SU-DHL-6 (cell line): ENCODE measurements around the gene WNK4.

ENCODE experiments used
- H2AFZ ChIP-seq: fragments of 200-600 bp; sonication (generic); 2 replicates; pipeline ENCODE4 v1.6.1; 2014; ENCODE audit warnings: low read depth, mild to moderate bottlenecking, moderate library complexity, mixed read lengths, antibody characterized with exemption, low read length; ENCODE audit not compliant: severe bottlenecking
- H3F3A ChIP-seq: fragments of 200-600 bp; shearing (Covaris generic); 2 replicates; pipeline ENCODE4 v1.6.0; 2016; ENCODE audit warnings: antibody characterized with exemption, mild to moderate bottlenecking; ENCODE audit not compliant: insufficient read depth
- H3K27ac ChIP-seq: fragments of 200-600 bp; sonication (generic); 2 replicates; pipeline ENCODE4 v1.5.1; 2016; ENCODE audit warnings: low read depth, mild to moderate bottlenecking, low read length, moderate library complexity, mixed read lengths
- H3K27me3 ChIP-seq: fragments of 200-600 bp; sonication (generic), shearing (Covaris generic); 2 replicates; pipeline ENCODE4 v1.6.0; 2014; ENCODE audit warnings: mild to moderate bottlenecking, low read length
- H3K36me3 ChIP-seq: fragments of 200-600 bp; sonication (generic); 2 replicates; pipeline ENCODE4 v1.6.1; 2014; ENCODE audit warnings: mild to moderate bottlenecking, low read length, mixed read lengths
- H3K4me2 ChIP-seq: fragments of 300-600, 200-600 bp; shearing (Covaris generic), sonication (generic); 2 replicates; pipeline ENCODE4 v1.6.0; 2014; ENCODE audit warnings: low read length, low read depth, mild to moderate bottlenecking; ENCODE audit not compliant: poor library complexity, severe bottlenecking
- H3K4me3 ChIP-seq: fragments of 200-600 bp; sonication (generic); 2 replicates; pipeline ENCODE4 v1.5.1; 2014; ENCODE audit warnings: antibody characterized with exemption, low read length, mild to moderate bottlenecking, mixed read lengths; ENCODE audit not compliant: insufficient read depth, poor library complexity, severe bottlenecking
- H3K79me2 ChIP-seq: fragments of 200-600 bp; sonication (generic); 2 replicates; pipeline ENCODE4 v1.6.1; 2014; ENCODE audit warnings: mild to moderate bottlenecking, low read length, moderate library complexity; ENCODE audit not compliant: insufficient read depth
- H3K9ac ChIP-seq: fragments of 200-600 bp; sonication (generic); 2 replicates; pipeline ENCODE4 v1.7.0; 2014; ENCODE audit warnings: mild to moderate bottlenecking, low read length
- H3K9me2 ChIP-seq: fragments of 200-600 bp; sonication (generic); replicated peaks from 2 replicates; pipeline ENCODE4 v1.6.1; 2014; ENCODE audit warnings: low read length; ENCODE audit not compliant: insufficient read depth
- H3K9me3 ChIP-seq: fragments of 200-600 bp; sonication (generic); 2 replicates; pipeline ENCODE4 v1.6.1; 2014; ENCODE audit warnings: low read length, mixed read lengths; ENCODE audit not compliant: insufficient read depth
- H4K20me1 ChIP-seq: fragments of 200-600 bp; sonication (generic); 2 replicates; pipeline ENCODE4 v1.6.1; 2014; ENCODE audit warnings: low read depth, mild to moderate bottlenecking, antibody characterized with exemption, low read length, moderate library complexity, mixed read lengths
- EZH2phosphoT487 ChIP-seq: fragments of 200-600 bp; sonication (generic), shearing (Covaris generic); conservative IDR thresholded peaks from 2 replicates; pipeline ENCODE4 v1.6.1; 2018; ENCODE audit warnings: mild to moderate bottlenecking, antibody characterized with exemption, low read length, moderate library complexity, mixed read lengths
- TF ChIP-seq, protein P1 (sequence below): fragments of 200-600 bp; sonication (generic); IDR thresholded peaks from one replicate; pipeline ENCODE4 v1.5.1; 2017; ENCODE audit warnings: antibody characterized with exemption, mild to moderate bottlenecking, low read length, moderate library complexity; ENCODE audit not compliant: insufficient read depth, poor library complexity, severe bottlenecking

WNK4 gene

DNA sequence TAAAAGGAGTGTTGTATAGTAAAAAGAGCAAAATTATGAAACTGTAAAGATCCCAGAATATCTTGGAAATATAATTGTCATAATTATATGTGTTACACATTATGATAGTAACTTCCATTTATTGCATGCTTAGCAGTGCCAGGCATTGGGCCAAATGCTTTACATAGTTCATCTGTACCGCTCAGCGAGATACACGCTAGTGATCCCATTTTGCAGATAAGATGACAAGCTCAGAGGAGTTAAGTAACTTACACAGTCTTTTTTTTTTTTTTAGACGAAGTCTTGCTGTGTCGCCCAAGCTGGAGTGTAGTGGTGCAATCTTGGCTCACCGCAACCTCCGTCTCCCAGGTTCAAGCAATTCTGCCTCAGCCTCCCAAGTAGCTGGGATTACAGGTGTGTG is 28.8 kb upstream of the WNK4 start:
- no peak overlapping the region for H3K27ac ChIP-seq

DNA sequence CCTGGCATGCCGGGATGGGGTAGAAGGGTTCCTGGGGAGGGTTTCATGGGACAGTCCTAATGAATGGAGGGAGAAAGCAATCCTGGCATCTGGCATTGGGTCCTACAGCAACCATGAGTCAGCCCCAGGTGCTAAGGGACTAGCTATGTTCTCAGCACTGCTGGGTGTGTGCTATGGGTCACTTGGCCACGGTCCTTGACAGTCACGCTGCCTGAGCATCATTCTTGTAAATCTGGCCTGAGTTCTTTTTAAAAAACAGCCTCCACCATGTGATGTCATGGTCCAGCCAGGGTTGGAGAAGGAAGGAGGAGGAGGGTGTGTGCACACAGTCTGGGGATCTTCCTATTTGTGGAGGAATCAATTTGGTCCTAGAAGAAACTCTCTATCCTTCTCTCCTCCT is 25.6 kb upstream of the WNK4 start:
- Histone ChIP-seq H3K9me3 (no peaks in the 10 kb centered on the region), H3K27me3 (no peaks in the 10 kb centered on the region), H3K79me2 (no peaks in the 10 kb centered on the region), H3K36me3 (no peaks in the 10 kb centered on the region), H3K4me2 (no peak overlapping the region), H3K4me3 (no peak overlapping the region), H4K20me1 (no peaks in the 10 kb centered on the region), H3K9me2 (no peaks in the 10 kb centered on the region), H3K9ac (no peak overlapping the region), H3K27ac (no peak overlapping the region), H2AFZ (no peak overlapping the region), H3F3A (no peaks in the 10 kb centered on the region)
- no peak for TF ChIP-seq EZH2phosphoT487
- TF ChIP-seq, protein P1, sequence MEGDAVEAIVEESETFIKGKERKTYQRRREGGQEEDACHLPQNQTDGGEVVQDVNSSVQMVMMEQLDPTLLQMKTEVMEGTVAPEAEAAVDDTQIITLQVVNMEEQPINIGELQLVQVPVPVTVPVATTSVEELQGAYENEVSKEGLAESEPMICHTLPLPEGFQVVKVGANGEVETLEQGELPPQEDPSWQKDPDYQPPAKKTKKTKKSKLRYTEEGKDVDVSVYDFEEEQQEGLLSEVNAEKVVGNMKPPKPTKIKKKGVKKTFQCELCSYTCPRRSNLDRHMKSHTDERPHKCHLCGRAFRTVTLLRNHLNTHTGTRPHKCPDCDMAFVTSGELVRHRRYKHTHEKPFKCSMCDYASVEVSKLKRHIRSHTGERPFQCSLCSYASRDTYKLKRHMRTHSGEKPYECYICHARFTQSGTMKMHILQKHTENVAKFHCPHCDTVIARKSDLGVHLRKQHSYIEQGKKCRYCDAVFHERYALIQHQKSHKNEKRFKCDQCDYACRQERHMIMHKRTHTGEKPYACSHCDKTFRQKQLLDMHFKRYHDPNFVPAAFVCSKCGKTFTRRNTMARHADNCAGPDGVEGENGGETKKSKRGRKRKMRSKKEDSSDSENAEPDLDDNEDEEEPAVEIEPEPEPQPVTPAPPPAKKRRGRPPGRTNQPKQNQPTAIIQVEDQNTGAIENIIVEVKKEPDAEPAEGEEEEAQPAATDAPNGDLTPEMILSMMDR: no peak

More for the DNA sequence above, 28.8 kb upstream of the WNK4 start:
- Histone ChIP-seq H2AFZ (no peak overlapping the region), H3K9ac (no peak overlapping the region), H3F3A (no peaks in the 10 kb centered on the region), H3K27me3 (no peaks in the 10 kb centered on the region), H3K9me3 (no peaks in the 10 kb centered on the region), H3K79me2 (no peaks in the 10 kb centered on the region), H3K4me3 (no peak overlapping the region), H3K36me3 (no peaks in the 10 kb centered on the region), H4K20me1 (no peaks in the 10 kb centered on the region), H3K4me2 (no peak overlapping the region), H3K9me2 (no peaks in the 10 kb centered on the region)
- TF ChIP-seq, protein P1: no peak
- no peak for TF ChIP-seq EZH2phosphoT487

DNA sequence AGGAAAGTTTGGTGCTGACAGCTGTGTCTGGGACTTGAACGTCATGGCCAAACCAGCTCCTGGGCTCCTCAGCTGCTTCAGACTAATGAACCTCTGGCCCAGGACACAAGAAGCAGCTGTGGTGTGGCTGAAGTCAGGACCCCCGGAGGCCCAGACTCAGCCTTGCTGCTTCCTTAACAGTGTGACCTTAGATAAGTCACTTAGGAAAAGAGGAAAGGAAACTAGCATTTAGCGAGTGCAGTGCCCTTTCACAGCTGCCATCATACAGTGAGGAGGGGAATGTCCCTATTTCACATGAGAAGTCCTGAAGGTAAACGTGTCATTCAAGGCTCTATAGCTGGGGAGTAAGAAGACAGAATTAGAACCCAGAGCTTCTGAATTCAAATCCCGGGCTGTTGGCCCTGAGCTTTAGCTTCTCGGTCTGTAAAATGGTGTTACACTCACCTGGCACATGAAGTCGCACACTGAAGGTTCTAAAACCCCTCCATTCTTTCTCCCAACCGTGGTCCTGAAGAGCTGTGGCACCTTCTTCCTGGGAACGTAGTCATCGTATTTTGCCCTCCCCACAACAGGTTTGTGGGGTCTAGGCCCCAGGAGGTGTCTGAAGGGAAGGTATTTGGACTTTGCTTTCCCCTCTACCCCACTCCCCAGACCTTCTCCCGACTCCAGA is 20.3 kb upstream of the WNK4 start:
- TF ChIP-seq, protein P1: no peak
- no peak for TF ChIP-seq EZH2phosphoT487
- Histone ChIP-seq H4K20me1 (no peaks in the 10 kb centered on the region), H3K27me3 (no peaks in the 10 kb centered on the region), H3K9ac (no peak overlapping the region), H3F3A (no peaks in the 10 kb centered on the region), H3K9me2 (no peaks in the 10 kb centered on the region), H3K79me2 (no peaks in the 10 kb centered on the region), H3K4me2 (no peak overlapping the region), H3K4me3 (no peak overlapping the region), H2AFZ (no peak overlapping the region), H3K9me3 (no peaks in the 10 kb centered on the region), H3K36me3 (no peaks in the 10 kb centered on the region), H3K27ac (no peak overlapping the region)
